GM18498 (cell line): ENCODE data around the gene CCDC59.
"Not testable (repeated sequence)": the region's sequence is repeated elsewhere in the genome, so short reads cannot be mapped to it uniquely, and the experiment has no call there.

Experiments
- ATAC-seq: cut with Tn5 transposase; IDR thresholded peaks from one replicate; pipeline ENCODE4 v1.9.1; 2021; ENCODE audit warnings: mild to moderate bottlenecking, moderate library complexity; ENCODE audit not compliant: unreplicated experiment

CCDC59 gene

DNA sequence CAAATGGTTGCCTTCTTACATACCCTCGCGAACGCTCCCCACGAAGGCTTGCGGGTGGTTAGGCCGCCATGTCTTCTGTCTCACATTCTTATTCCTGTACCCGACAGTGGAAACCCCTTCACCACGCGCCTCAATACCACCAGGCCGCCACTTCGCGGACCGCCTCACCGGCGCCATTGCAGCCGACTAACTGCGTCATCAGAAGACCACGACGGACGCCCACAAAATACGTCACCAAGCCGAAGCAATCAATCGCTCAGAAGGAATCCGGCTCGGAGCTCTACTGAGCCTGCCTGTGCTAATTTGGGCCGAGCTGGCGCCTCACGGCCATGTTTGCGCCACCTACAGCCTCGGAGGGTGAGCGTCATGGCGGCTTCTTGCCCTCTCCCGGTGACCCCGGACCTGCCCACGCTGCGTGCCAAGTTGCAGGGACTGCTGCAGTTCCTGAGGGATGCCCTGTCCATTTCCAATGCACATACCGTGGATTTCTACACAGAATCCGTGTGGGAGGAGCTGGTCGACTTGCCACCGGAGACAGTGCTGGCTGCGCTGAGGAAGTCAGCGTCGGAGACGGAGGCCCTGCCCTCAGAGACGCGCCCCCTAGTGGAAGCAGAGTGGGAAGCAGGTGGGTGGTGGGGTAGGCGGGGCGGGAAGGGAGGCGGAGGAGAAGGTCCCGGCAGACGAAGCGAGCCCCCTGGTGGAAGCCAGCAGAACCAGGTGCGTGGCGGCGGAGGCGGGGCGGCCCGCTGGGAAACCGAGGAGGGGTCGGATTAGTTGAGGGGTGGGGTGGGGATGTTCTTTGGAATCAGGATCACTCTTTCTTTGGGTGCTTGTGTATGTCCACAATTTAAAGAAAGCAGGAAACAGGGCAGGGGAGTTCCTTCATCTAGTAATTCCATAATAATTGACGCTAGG, at the start of gene CCDC59, which contains the start of gene METTL25:
Gene CCDC59, minus strand, starts transcription at position 188 of the 915 bp plus-strand sequence. Its CDS starts 11 bp downstream, at position 177.
Gene METTL25, plus strand, starts transcription at position 330 of the 915 bp plus-strand sequence. Its CDS starts 37 bp downstream, at position 367.
- peak; percentile 94 for ATAC-seq

DNA sequence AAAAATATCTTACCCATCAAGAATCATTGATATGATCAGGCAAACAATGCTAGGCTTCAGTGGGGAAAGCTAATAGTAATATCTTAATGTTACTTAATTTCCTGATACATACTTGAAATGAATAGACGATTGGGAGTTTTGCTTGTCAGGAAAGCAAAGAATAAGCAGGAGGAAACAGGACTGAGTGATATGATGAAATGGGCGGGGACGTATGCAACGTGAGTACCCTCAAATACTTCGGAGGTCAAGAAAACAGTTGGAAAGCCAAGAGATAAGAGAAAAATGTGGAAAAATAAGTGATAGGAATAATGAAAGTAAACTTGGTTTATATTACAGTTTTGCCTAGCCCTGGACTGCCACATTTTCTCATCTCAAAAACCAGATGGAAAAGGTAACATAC, 49.3 kb upstream of the CCDC59 start:
- no peak for ATAC-seq

DNA sequence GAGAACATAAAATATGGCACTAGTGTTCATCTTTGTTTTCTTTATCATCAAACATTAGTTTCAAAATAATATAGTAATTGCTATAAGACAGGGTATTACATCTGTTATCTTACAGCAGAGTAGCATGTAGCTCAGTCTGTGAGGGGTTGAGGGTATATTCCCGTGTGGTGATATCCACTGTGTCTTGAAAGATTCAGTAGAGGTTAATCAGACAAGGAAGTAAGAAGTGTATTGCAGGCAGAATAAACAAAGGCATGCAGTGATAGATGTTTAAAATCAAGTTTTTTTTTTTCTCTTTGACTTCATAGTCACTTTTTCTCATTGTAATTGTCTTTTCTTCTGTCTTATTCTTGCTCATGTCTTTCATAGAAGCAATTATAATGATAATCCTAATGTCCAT, 48.5 kb upstream of the CCDC59 start:
- ATAC-seq: no peak

DNA sequence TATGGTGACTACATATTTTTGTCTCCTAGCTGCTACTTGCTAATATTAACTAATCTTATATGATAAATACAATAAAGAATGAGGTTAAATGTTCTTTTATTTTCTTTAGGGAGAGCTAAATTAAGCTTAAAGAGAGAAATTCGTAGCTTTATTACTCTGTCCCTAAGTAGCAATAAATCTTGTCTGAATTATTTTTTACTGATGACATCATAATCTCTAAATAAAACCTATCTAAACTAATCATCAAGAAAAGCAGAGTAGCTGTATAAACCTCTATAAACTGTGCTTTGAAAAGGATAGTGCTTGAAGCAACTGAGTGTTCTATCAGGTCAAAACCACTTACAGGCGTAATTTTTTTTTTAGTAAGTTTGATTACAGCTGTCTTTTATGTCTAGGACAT, 42.6 kb upstream of the CCDC59 start:
- ATAC-seq: no peak

DNA sequence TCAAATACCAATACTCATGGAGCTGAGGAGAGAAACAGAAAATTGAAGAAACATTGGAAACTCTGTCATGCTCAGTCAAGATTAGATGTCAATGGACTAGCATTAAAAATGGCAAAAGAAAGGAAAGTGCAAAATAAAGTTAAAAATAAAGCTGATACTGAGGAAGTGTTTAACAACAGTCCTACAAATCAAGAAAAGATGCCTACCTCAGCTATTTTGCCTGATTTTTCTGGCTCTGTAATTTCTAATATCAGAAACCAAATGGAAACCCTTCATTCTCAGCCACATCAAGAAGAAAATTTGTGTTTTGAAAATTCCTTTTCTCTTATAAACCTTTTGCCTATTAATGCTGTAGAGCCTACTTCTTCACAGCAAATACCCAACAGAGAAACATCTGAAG, 40.7 kb upstream of the CCDC59 start:
- ATAC-seq: no peak

DNA sequence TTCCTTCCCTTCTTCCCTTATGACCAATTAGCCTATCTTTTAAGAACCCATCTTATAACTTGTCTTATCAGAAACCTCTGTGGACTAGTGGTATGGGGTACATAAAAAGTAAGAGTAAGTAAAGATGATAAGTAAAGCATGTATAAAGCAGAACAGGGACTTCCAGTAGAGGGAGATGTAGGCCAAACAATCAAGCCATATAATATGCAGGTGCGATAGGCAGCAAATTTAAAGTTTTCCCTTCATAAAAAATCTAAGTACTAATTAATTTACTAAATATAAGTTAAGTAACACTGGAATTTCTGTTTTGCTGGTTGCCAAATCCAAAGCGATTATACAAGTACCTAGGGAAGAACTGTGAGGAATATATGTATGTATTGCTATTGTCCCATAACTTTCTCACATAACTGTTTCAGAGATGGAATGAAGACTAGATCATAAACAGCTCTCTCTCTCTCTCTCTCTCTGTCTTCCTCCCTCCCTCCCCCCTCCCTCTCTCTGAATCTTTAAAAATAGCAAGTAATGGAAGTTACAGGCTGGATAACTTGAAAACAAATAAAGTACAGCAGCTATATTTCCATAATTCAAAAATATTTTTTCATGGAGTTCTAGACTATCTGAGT, 25.9 kb upstream of the CCDC59 start:
- peak; percentile 55 for ATAC-seq

GRCh38 chr12:82378997-82379396, 20.8 kb upstream of the CCDC59 start:
- ATAC-seq: no peak

- no peak for ATAC-seq
Measured at GRCh38 chr12:82375201-82375600, 17.0 kb upstream of the CCDC59 start.

- no peak for ATAC-seq
Measured at GRCh38 chr12:82366197-82366596, 8.0 kb upstream of the CCDC59 start.

- ATAC-seq: no peak
Measured at GRCh38 chr12:82363990-82364389, 5.8 kb upstream of the CCDC59 start.

DNA sequence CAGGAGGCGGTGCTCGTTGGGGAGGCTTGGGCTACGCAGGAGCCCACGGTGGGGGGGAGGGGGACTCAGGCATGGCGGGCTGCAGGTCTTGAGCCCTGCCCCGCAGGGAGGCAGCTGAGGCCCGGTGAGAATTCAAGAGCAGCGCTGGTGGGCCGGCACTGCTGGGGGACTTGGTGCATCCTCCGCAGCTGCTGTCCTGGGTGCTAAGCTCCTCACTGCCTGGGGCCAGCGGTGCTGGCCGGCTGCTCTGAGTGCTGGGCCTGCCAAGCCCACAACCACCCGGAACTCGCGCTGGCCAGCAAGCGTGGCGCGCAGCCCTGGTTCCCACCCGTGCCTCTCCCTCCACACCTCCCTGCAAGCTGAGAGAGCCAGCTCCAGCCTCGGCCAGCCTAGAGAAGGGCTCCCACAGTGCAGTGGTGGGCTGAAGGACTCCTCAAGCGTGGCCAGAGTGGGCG, 3.3 kb upstream of the CCDC59 start:
- ATAC-seq: no peak

- not testable (repeated sequence) for ATAC-seq
Measured at GRCh38 chr12:82360834-82361233, 2.6 kb upstream of the CCDC59 start.

DNA sequence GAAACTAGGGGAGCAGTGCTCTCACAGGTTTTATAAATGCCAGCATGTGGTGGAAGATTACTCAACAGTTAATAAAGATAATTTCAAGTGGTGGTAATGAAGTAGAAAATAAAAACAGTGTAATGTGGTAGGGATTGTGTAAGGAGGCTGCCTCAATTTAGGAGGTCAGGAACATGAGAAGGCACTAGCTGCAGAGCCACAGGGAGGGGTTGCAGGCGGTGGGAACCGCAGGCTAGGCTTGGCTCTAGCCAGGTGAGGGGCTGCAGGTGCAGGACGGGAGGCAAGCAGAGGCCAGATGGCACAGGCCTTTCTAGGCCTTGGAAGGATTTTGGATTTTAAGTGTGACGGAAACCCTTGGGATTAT, 910 bp upstream of the CCDC59 start:
- ATAC-seq: peak; percentile 10

DNA sequence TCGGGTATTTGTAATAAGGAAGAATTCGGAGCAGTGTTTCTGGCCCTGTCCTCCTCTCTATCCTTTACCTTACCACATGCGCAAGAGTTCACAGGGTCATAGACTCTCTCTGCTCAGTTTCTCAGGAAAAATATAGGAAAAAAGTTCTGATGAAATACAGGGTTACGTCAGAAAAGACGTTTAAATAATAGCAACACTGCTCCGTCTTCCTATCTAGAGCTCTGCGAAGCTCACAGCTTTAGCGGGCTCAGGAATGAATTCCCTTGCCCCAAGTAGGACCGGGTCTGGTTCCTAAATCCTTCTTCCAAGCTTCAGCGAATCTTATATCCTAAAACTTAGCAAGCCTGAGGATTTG, 365 bp downstream of the CCDC59 start:
- ATAC-seq: no peak

- no peak for ATAC-seq
Measured at GRCh38 chr12:82357340-82357739, 847 bp downstream of the CCDC59 start.

- ATAC-seq: no peak
Measured at GRCh38 chr12:82351390-82351789, 6.8 kb downstream of the CCDC59 start.

DNA sequence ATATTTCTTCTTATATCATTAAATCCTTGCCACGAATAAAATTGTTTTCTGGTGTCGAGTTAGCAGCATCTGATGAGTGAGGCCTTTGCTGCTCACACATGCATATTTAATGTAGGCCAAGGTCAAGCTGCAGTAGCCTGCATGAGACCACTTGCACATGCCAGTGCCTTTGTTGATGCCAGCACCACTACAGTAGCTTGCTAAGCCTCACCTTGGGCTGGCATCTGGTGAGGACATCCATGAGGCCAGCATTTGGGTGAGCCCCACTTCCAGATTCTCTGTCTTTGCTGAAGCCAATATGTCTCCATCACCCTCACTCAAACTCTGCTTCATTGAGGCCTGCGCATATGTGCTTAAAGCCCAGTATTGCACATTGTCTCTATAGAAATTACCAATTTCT, 8.0 kb downstream of the CCDC59 start:
- ATAC-seq: no peak

GRCh38 chr12:82329508-82329907, 28.7 kb downstream of the CCDC59 start:
- no peak for ATAC-seq

GRCh38 chr12:82327861-82328260, 30.3 kb downstream of the CCDC59 start:
- no peak for ATAC-seq

DNA sequence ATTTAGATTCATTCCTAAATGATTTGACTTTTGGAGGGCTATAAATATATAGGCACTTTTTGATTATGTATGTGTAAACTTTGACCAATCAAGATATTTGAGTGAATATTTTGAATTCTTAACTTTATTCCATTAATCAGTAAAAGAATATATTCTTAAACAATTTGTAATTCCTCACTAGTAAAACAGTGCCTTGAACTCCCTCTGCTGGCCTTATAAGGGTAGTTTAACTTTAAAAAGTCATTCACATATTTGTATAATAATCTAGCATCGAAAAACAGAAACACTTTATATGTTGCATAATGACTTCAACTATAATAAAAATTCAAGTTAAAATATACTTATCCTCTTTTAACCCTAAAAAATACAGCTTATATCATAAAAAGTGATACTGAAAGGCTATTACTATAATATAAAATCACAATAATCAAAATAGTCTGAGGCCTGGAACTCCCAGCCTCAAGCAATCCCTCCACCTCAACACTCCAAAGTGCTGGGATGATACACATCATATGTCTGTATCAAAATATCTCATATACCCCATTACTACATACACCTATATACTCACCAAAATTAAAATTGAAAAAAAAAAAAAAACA, 31.2 kb downstream of the CCDC59 start:
- ATAC-seq: peak; percentile 52

DNA sequence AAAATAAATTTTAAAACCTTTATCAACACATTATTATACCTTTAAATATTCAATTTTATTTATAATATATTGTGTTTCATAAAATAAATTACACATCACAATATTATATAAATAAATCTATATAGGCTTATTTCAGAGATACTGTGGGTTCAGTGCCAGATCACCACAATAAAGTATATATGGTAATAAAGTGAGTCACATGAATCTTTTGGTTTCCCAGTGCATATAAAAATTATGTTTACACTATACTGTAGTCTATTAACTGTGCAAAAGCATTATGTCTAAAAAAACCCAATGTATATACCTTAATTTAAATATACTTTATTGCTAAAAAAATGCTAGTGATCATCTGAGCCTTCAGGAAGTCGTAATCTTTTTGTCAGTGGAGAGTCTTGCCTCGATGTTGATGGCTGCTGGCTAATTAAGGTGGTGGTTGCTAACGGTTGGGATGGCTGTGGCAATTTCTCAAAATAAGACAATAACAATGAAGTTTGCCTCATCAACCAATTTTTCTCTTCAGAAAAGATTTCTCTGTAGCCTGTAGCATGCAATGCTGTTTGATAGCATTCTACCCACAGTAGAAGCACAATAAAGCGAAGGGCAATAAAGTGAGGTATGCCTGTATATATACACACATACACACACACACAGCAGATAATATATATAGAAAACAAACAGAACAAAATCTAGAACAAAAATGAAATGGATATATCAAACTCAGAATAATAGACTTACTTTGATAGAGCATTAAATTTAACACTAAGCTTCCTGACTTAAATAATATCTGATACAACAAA, 32.4 kb downstream of the CCDC59 start:
- no peak for ATAC-seq
